HFF-Myc (cell line): ENCODE measurements around the gene GRIK2.

Source experiments
- DNase-seq: peaks from one replicate; pipeline ENCODE4 v3.0.0-alpha.2; 2011; ENCODE audit warnings: low read depth; ENCODE audit errors: extremely low read depth
- H3K4me3 ChIP-seq: replicated peaks from 2 replicates; pipeline ENCODE4 v1.5.1; 2011; ENCODE audit warnings: low read depth, mild to moderate bottlenecking, control low read depth, low read length
- TF ChIP-seq, protein P1 (sequence below): IDR thresholded peaks from 2 replicates; pipeline ENCODE4 v1.5.1; 2012; ENCODE audit warnings: mild to moderate bottlenecking, low read depth, low read length, control low read depth; ENCODE audit errors: missing control alignments

GRIK2 gene

GRCh38 chr6:101541894-101542293 lies 148.4 kb downstream of the GRIK2 start:
- TF ChIP-seq, protein P1, sequence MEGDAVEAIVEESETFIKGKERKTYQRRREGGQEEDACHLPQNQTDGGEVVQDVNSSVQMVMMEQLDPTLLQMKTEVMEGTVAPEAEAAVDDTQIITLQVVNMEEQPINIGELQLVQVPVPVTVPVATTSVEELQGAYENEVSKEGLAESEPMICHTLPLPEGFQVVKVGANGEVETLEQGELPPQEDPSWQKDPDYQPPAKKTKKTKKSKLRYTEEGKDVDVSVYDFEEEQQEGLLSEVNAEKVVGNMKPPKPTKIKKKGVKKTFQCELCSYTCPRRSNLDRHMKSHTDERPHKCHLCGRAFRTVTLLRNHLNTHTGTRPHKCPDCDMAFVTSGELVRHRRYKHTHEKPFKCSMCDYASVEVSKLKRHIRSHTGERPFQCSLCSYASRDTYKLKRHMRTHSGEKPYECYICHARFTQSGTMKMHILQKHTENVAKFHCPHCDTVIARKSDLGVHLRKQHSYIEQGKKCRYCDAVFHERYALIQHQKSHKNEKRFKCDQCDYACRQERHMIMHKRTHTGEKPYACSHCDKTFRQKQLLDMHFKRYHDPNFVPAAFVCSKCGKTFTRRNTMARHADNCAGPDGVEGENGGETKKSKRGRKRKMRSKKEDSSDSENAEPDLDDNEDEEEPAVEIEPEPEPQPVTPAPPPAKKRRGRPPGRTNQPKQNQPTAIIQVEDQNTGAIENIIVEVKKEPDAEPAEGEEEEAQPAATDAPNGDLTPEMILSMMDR: no peak
- DNase-seq: no peak
- no peak overlapping the region for H3K4me3 ChIP-seq

GRCh38 chr6:101543796-101544195 lies 150.3 kb downstream of the GRIK2 start:
- TF ChIP-seq, protein P1: no peak

DNA sequence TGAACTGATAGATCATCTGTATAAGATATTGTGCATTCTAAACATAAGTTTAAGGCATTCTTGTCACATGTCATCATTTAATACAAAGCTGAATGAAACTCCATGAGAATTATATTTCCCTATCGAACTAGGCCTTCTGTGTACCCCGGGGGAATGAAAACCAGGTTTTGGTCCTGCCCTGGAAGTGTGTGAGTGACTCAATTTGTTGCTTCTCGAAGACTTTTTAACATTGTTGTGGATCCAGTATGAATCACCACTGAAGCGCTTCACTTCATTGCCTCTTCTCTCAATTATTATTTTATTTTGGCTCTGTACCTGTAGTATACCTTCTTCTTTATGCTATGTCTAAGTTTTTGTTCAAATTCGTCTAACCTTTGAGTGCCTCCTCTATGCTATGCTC lies 150.8 kb downstream of the GRIK2 start:
- DNase-seq: no peak
- no peak overlapping the region for H3K4me3 ChIP-seq
- TF ChIP-seq, protein P1: no peak

More at GRCh38 chr6:101543796-101544195, 150.3 kb downstream of the GRIK2 start:
- no peak overlapping the region for H3K4me3 ChIP-seq
- DNase-seq: no peak

GRCh38 chr6:101545191-101545590 lies 151.7 kb downstream of the GRIK2 start:
- H3K4me3 ChIP-seq: no peak overlapping the region
- no peak for DNase-seq
- TF ChIP-seq, protein P1: no peak

GRCh38 chr6:101550451-101550850 lies 156.9 kb downstream of the GRIK2 start:
- no peak for DNase-seq
- TF ChIP-seq, protein P1: no peak
- H3K4me3 ChIP-seq: no peak overlapping the region

DNA sequence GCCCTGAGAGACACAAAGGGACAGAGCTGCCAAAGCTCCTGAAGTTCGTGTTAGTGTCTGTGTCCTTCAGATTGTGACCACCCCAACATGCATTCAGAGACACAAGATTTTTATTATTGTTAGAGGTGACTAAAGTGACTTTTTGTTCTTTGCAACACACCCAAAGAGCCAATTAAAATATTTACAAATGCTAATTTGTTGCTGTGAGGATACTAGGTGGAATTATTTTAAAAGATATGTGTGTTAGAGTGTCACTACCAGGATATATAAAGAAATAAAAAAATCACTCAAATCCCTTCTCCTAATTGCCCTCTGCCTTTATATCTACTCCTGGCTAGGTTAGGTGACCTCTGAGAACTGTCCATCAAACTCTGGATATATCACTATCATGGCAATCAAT lies 160.7 kb downstream of the GRIK2 start:
- TF ChIP-seq, protein P1: no peak
- DNase-seq: no peak
- H3K4me3 ChIP-seq: no peak overlapping the region

DNA sequence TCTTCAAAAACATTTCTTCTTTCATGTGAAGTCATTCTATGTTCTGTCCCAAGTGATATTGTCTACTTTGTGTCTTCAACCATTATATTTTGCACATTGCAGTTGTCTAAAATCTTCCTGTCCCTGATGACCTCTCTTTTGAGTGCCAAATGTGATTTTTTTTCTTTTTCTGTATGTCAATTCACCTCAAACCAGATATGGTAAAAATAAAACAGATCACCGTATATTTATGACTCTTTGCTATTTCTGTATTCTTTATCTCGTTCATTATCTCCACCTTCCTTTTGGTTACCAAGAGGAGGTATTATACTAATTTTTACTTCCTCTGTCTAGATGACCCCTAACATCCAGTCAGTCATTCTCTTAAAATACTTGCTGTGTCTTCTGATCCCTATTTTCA lies 165.2 kb downstream of the GRIK2 start:
- TF ChIP-seq, protein P1: no peak
- DNase-seq: no peak
- H3K4me3 ChIP-seq: no peak overlapping the region
